Measurements from ENCODE around the gene RBM28. TPM values are rescaled to one million over a fixed set of nuclear protein-coding genes. Genes with fewer than 3 reads are reported as not detected.

Gene RBM28
- total RNA-seq, 1 experiment from 2014 or later, result 49.3 TPM

GRCh38 chr7:128381161-128381821, 37.6 kb upstream of the RBM28 start:
- BruUV-seq (replicated peaks), result no TSS peak
- no peak for DNase-seq
- no peak overlapping the region for H3K27ac Mint-ChIP-seq (ENCODE audit: unreplicated experiment)
- H3K4me1 Mint-ChIP-seq (ENCODE audit: low read depth, unreplicated experiment), result no peaks in the 10 kb centered on the region
- peaks cover 16% of the 10 kb centered on the region for H3K27me3 Mint-ChIP-seq (ENCODE audit: unreplicated experiment)
- intact Hi-C loops (cut with micrococcal nuclease; ENCODE audit: unreplicated experiment), result no loop called here
- CTCF ChIA-PET, result interaction anchor here (1.0 kb wide), 1 partner anchor 35 kb away, joined by 3 read pairs; no protein-coding TSS in a partner anchor
- TF ChIP-seq CTCF (IDR thresholded peaks at IDR 0.05; ENCODE audit: unreplicated experiment), result peak; percentile 51
- no peaks in the 10 kb centered on the region for H3K9me3 Mint-ChIP-seq (ENCODE audit: low read depth, unreplicated experiment)
- no peak overlapping the region for H3K4me3 Mint-ChIP-seq (ENCODE audit: low read depth, unreplicated experiment)
- H3K36me3 Mint-ChIP-seq (ENCODE audit: insufficient read depth, unreplicated experiment), result no peaks in the 10 kb centered on the region

- DNase-seq, result no peak
- no peak for TF ChIP-seq CTCF (IDR thresholded peaks at IDR 0.05; ENCODE audit: unreplicated experiment)
- H3K36me3 Mint-ChIP-seq (ENCODE audit: insufficient read depth, unreplicated experiment), result no peaks in the 10 kb centered on the region
- no peaks in the 10 kb centered on the region for H3K9me3 Mint-ChIP-seq (ENCODE audit: low read depth, unreplicated experiment)
- peaks cover 9% of the 10 kb centered on the region for H3K27me3 Mint-ChIP-seq (ENCODE audit: unreplicated experiment)
- CTCF ChIA-PET, result interaction anchor here (0.6 kb wide), 1 partner anchor 16 kb away, joined by 3 read pairs; no protein-coding TSS in a partner anchor
- BruUV-seq (replicated peaks), result no TSS peak
- intact Hi-C loops (cut with micrococcal nuclease; ENCODE audit: unreplicated experiment), result no loop called here
- H3K27ac Mint-ChIP-seq (ENCODE audit: unreplicated experiment), result no peak overlapping the region
- H3K4me1 Mint-ChIP-seq (ENCODE audit: low read depth, unreplicated experiment), result no peaks in the 10 kb centered on the region
- no peak overlapping the region for H3K4me3 Mint-ChIP-seq (ENCODE audit: low read depth, unreplicated experiment)
Measured at GRCh38 chr7:128380483-128381106, 36.9 kb upstream of the RBM28 start.

- CTCF ChIA-PET, result interaction anchor here (0.6 to 0.8 kb wide), 3 partner anchors 17 to 49 kb away, joined by 3 to 5 read pairs (median 4); partner anchors contain the start of gene RBM28
Measured at GRCh38 chr7:128379900-128380479, 36.3 kb upstream of the RBM28 start.

GRCh38 chr7:128378637-128379036, 34.9 kb upstream of the RBM28 start:
- Mint-ChIP-seq H3K4me1 (ENCODE audit: low read depth, unreplicated experiment) (no peaks in the 10 kb centered on the region), H3K36me3 (ENCODE audit: insufficient read depth, unreplicated experiment) (no peaks in the 10 kb centered on the region), H3K27me3 (ENCODE audit: unreplicated experiment) (peaks cover 13% of the 10 kb centered on the region), H3K9me3 (ENCODE audit: low read depth, unreplicated experiment) (no peaks in the 10 kb centered on the region), H3K4me3 (ENCODE audit: low read depth, unreplicated experiment) (no peak overlapping the region), H3K27ac (ENCODE audit: unreplicated experiment) (no peak overlapping the region)
- no peak for DNase-seq
- TF ChIP-seq CTCF (IDR thresholded peaks at IDR 0.05; ENCODE audit: unreplicated experiment), result no peak
- intact Hi-C loops (cut with micrococcal nuclease; ENCODE audit: unreplicated experiment), result no loop called here
- CTCF ChIA-PET, result interaction anchor here (0.6 to 0.7 kb wide), 3 partner anchors 21 to 174 kb away, joined by 3 to 4 read pairs (median 3); no protein-coding TSS in a partner anchor
- no TSS peak for BruUV-seq (replicated peaks)

More at GRCh38 chr7:128379900-128380479, 36.3 kb upstream of the RBM28 start:
- H3K36me3 Mint-ChIP-seq (ENCODE audit: insufficient read depth, unreplicated experiment), result no peaks in the 10 kb centered on the region
- H3K4me1 Mint-ChIP-seq (ENCODE audit: low read depth, unreplicated experiment), result no peaks in the 10 kb centered on the region
- peaks cover 3% of the 10 kb centered on the region for H3K27me3 Mint-ChIP-seq (ENCODE audit: unreplicated experiment)
- no TSS peak for BruUV-seq (replicated peaks)
- H3K4me3 Mint-ChIP-seq (ENCODE audit: low read depth, unreplicated experiment), result no peak overlapping the region
- no peak overlapping the region for H3K27ac Mint-ChIP-seq (ENCODE audit: unreplicated experiment)
- H3K9me3 Mint-ChIP-seq (ENCODE audit: low read depth, unreplicated experiment), result no peaks in the 10 kb centered on the region
- intact Hi-C loops (cut with micrococcal nuclease; ENCODE audit: unreplicated experiment), result no loop called here
- no peak for TF ChIP-seq CTCF (IDR thresholded peaks at IDR 0.05; ENCODE audit: unreplicated experiment)
- DNase-seq, result no peak
